ENCODE measurements around the gene C3orf52.
"Not testable (repeated sequence)": the region's sequence is repeated elsewhere in the genome, so short reads cannot be mapped to it uniquely, and the experiment has no call there.

DNA sequence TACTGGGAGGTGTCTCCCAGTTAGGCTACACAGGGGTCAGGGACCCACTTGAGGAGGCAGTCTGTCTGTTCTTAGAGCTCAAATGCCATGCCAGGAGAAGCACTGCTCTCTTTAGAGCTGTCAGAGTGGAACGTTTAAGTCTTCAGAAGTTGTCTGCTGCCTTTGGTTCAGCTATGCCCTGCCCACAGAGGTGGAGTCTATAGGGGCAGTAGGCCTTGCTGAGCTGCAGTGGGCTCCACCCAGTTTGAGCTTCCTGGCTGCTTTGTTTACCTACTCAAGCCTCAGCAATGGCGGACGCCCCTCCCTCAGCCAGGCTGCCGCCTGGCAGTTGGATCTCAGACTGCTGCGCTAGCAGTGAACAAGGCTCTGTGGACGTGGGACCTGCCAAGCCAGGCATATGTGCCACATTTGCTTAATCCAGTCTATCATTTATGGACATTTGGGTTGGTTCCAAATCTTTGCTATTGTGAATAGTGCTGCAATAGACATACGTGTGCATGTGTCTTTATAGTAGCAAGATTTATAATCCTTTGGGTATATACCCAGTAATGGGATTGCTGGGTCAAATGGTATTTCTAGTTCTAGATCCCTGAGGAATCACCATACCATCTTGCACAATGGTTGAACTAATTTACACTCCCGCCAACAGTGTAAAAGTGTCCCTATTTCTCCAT lies 13.7 kb upstream of the C3orf52 start:
- TF ChIP-seq, protein P1, sequence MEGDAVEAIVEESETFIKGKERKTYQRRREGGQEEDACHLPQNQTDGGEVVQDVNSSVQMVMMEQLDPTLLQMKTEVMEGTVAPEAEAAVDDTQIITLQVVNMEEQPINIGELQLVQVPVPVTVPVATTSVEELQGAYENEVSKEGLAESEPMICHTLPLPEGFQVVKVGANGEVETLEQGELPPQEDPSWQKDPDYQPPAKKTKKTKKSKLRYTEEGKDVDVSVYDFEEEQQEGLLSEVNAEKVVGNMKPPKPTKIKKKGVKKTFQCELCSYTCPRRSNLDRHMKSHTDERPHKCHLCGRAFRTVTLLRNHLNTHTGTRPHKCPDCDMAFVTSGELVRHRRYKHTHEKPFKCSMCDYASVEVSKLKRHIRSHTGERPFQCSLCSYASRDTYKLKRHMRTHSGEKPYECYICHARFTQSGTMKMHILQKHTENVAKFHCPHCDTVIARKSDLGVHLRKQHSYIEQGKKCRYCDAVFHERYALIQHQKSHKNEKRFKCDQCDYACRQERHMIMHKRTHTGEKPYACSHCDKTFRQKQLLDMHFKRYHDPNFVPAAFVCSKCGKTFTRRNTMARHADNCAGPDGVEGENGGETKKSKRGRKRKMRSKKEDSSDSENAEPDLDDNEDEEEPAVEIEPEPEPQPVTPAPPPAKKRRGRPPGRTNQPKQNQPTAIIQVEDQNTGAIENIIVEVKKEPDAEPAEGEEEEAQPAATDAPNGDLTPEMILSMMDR (optimal IDR thresholded peaks at IDR 0.05 in 1 of 3, IDR thresholded peaks at IDR 0.05 in 1 of 3, conservative IDR thresholded peaks at IDR 0.05 in 1 of 3; ENCODE audit: extremely low read depth in 1 of 3, insufficient read depth in 2 of 3, low read length in 3 of 3): not testable (repeated sequence)
- TF ChIP-seq EZH2 (IDR thresholded peaks at IDR 0.05; ENCODE audit: low read length): not testable (repeated sequence)
